GM19351 (cell line): ENCODE results near the gene DLEC1.
"Not testable (repeated sequence)": the region's sequence is repeated elsewhere in the genome, so short reads cannot be mapped to it uniquely, and the experiment has no call there.

Experiments
- ATAC-seq: cut with Tn5 transposase; IDR thresholded peaks from one replicate; pipeline ENCODE4 v1.9.1; 2021; ENCODE audit warnings: mild to moderate bottlenecking, moderate library complexity; ENCODE audit not compliant: unreplicated experiment

DLEC1 gene

DNA sequence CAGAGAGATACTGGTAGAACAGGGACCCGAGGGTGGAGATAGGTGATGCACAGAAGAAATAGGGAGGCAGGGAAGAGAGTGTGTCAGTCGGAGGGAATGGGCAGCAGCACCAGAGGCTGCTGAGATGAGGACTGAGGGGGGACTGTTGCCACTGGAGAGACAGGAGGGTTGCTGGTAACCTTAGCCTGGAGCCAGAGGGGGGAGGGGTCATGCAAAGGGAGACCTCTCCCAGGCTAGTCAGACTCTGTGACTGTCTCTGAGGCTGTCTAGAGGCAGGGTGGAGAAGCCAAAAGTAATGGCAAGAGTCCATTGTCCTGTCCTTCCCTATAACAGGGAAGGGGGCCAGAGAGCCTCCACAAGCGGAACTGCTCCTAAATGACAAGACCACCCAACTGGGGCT is 2.1 kb upstream of the DLEC1 start:
- no peak for ATAC-seq

- ATAC-seq: no peak
These were observed 529 bp upstream of the DLEC1 start for GRCh38 chr3:38038447-38038911.

GRCh38 chr3:38039899-38040261 is 872 bp downstream of the DLEC1 start:
- ATAC-seq: peak; percentile 53

DNA sequence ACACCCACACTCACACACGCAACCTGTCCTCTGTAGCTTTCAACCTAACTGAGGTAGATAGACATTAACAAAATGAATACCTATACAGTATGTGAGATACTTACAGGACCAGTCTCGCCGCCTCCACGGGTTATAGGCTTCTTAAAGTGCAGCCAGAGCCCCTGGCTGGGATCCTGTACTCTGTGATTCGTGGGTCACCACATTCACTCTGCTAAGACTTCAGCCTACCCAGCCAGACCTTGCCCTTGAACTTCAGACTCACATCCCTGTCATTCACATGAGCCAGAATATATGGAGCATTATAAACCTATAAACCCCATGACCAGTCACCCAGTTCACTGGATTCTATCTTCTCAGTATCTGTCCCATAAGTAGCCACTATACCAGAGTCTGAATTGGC is 1.4 kb downstream of the DLEC1 start:
- ATAC-seq: no peak

GRCh38 chr3:38043486-38043885 is 4.5 kb downstream of the DLEC1 start:
- ATAC-seq: no peak

DNA sequence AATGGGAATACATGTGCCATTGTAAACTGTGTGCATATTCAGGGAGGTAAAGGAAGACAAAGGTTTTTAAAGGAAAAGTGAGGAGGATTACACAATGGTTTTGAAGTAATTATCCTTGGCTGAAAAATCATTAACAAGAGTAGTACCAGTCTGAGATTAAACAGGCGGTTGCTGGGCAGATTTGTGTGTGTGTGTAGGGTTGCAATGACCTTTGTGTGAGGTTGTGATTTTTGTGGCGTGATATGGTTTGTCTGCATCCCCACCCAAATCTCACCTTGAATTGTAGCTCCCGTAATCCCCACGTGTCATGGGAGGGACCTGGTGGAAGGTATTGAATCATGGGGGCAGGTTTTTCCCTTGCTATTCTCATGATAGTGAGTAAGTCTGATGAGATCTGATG is 7.0 kb downstream of the DLEC1 start:
- ATAC-seq: no peak

- no peak for ATAC-seq
These were observed 7.8 kb downstream of the DLEC1 start for GRCh38 chr3:38046821-38047220.

- ATAC-seq: no peak
These were observed 8.9 kb downstream of the DLEC1 start for GRCh38 chr3:38047896-38048295.

- ATAC-seq: no peak
These were observed 10.5 kb downstream of the DLEC1 start for GRCh38 chr3:38049358-38050126.

DNA sequence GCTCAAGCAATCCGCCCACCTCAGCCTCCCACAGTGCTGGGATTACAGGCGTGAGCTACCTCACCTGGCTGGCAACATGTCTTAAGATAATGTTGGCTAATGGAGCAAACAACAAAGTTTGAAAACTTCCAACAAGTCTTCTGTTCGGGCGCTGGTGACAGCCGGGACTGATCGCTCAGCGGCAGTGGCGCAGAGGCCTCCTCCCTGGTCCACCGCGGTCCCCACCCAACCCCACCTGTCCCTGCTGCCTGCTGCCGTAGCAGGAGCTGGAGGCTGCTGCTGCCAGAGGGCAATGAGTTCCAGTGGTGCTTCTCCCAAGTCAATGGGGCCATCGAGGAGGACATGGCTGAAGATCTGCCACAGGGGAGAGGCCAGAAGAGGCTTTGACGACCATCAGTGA is 12.1 kb downstream of the DLEC1 start:
- no peak for ATAC-seq

DNA sequence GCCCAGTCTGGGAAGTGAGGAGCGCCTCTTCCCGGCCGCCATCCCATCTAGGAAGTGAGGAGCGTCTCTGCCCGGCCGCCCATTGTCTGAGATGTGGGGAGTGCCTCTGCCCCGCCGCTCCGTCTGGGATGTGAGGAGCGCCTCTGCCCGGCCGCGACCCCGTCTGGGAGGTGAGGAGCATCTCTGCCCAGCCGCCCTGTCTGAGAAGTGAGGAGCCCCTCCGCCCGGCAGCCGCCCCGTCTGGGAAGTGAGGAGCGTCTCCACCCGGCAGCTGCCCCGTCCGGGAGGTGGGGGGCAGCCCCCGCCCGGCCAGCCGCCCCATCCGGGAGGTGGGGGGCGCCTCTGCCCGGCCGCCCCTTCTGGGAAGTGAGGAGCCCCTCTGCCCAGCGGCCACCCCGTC is 14.3 kb downstream of the DLEC1 start:
- not testable (repeated sequence) for ATAC-seq

DNA sequence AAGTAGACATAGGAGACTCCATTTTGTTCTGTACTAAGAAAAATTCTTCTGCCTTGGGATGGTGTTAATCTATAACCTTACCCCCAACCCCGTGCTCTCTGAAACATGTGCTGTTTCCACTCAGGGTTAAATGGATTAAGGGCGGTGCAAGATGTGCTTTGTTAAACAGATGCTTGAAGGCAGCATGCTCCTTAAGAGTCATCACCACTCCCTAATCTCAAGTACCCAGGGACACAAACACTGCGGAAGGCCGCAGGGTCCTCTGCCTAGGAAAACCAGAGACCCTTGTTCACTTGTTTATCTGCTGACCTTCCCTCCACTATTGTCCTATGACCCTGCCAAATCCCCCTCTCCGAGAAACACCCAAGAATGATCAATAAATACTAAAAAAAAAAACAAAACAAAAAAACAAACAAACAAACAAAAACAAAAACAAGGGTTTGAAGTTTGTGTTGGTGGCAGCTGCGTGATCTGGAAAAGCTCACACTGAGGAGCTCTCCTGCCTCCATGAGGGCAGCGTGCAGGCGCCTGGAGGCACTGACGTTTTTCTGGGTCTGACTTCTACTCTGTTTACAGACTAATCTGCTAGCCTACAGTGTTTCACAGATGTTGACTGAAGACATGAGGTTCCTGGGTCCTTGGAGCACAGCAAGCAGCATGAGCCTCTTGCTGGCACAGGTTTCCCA is 14.9 kb downstream of the DLEC1 start:
- not testable (repeated sequence) for ATAC-seq

GRCh38 chr3:38054499-38055001 is 15.5 kb downstream of the DLEC1 start:
- peak; percentile 44 for ATAC-seq

GRCh38 chr3:38059148-38059547 is 20.1 kb downstream of the DLEC1 start:
- no peak for ATAC-seq

- ATAC-seq: no peak
These were observed 20.6 kb downstream of the DLEC1 start for GRCh38 chr3:38059591-38059990.

- no peak for ATAC-seq
These were observed 23.8 kb downstream of the DLEC1 start for GRCh38 chr3:38062809-38063208.

- not testable (repeated sequence) for ATAC-seq
These were observed 25.4 kb downstream of the DLEC1 start for GRCh38 chr3:38064453-38064852.

GRCh38 chr3:38067508-38068233 is 28.7 kb downstream of the DLEC1 start:
- ATAC-seq: no peak

DNA sequence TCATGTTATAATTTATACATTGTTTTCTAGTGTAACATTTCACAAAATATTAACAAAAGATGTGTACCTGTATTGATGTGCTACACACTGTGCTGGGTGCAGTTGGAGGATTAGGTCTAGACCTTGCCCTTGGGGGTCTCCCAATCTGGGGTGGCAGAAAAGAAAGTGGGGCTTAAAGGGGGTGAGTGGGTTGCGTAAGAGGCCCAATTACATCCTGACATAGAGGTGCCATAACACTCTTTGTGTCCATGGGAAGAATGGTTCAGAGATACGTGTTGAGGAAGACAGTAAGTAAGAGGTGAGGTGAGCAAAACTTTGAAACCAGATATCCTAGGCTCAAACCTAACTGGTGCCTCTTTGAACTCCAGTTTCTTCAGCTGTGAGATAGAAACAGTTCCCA is 31.0 kb downstream of the DLEC1 start:
- no peak for ATAC-seq

GRCh38 chr3:38077073-38077472 is 38.1 kb downstream of the DLEC1 start:
- not testable (repeated sequence) for ATAC-seq

DNA sequence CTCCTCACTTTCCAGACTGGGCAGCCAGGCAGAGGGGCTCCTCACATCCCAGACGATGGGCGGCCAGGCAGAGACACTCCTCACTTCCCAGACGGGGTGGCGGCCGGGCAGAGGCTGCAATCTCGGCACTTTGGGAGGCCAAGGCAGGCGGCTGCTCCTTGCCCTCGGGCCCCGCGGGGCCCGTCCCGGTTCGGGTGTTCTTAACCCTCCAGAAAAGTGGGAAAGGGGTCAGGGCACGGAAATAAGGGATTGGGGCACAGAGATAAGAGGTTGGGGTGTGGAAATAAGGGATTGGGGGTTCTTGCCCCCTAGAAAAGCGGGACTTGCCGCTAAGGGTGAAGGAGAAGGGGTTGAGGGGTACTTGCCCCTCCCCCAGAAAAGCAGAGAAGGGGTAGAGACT is 43.3 kb downstream of the DLEC1 start:
- ATAC-seq: not testable (repeated sequence)

GRCh38 chr3:38083254-38083653 is 44.2 kb downstream of the DLEC1 start:
- ATAC-seq: not testable (repeated sequence)
